Measurements from ENCODE around the gene SULF2.
A peak's percentile ranks its signal among the peaks of the same experiment; 100 is the strongest.

DNA sequence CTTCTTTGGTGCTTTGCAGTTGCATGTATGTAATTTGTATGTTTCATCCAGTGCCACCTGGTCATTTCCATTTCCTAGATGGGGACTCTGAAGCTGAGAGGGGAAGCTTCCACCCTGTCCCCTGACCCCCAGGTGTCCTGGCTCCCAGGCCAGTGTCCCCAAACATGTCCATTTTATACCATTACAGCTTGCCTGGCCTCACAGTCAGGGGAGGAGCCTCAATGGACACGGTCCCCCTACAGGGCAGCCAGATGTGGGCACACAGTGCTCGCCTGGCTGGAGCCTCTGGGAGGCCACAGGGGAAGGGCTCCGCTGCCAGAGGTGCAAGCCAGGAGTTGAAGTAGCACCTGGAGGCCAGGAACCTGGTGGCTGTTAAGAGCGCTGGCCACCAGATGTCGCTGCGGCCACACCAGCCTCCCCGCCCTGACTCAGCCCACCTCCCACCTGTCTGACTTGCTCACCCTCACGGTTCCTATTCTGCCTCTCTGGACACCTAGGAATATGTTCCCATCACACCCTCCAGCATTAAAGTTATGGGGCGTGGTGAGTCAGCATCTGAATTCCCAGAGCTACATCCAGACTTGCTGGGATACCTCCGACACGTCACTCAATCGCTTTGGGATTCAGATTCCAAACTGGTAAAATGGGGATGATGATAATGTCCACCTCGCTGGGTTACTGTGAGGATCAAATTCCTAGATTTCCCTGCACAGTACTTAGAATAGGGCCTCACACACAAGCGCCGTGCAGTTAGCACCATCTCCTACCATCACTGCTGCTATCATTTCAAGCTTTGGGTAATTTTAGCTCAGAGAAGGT, 107.4 kb downstream of the SULF2 start:
- no peak for TF ChIP-seq POLR2A (IDR thresholded peaks at IDR 0.05)
- TF ChIP-seq, protein P1, sequence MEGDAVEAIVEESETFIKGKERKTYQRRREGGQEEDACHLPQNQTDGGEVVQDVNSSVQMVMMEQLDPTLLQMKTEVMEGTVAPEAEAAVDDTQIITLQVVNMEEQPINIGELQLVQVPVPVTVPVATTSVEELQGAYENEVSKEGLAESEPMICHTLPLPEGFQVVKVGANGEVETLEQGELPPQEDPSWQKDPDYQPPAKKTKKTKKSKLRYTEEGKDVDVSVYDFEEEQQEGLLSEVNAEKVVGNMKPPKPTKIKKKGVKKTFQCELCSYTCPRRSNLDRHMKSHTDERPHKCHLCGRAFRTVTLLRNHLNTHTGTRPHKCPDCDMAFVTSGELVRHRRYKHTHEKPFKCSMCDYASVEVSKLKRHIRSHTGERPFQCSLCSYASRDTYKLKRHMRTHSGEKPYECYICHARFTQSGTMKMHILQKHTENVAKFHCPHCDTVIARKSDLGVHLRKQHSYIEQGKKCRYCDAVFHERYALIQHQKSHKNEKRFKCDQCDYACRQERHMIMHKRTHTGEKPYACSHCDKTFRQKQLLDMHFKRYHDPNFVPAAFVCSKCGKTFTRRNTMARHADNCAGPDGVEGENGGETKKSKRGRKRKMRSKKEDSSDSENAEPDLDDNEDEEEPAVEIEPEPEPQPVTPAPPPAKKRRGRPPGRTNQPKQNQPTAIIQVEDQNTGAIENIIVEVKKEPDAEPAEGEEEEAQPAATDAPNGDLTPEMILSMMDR (IDR thresholded peaks at IDR 0.05) = peak; percentile 51 to 79 (median 69)
